Right lobe of liver (tissue), 6 donors: ENCODE results near the gene TAF11L12. TPM values are rescaled to one million over a fixed set of nuclear protein-coding genes. Genes with fewer than 3 reads are reported as not detected.
"Not testable (repeated sequence)": the region's sequence is repeated elsewhere in the genome, so short reads cannot be mapped to it uniquely, and the experiment has no call there.

Source experiments
- ATAC-seq, 4 donors: fragments of 200-7000 bp; cut with Tn5 transposase; one replicate each; pipeline ENCODE4 v1.9.1; 2020; ENCODE audit warnings: mild to moderate bottlenecking in 4 of 4, moderate library complexity in 4 of 4
- DNase-seq, 3 donors: peaks; one replicate each; pipeline ENCODE4 v3.0.0-alpha.2; 2020
- H3K27ac ChIP-seq, 3 donors: fragments of 200-600 bp; one replicate each; pipeline ENCODE4 v1.8.0; 2022
- H3K27me3 ChIP-seq, 2 donors: fragments of 200-600 bp; one replicate each; pipeline ENCODE4 v1.8.0; 2022
- H3K36me3 ChIP-seq, 4 donors: fragments of 200-600 bp; sonication (generic) in 1 of 4; one replicate each; pipeline versions ENCODE4 v1.5.1 to v1.8.0; 2017 to 2022; ENCODE audit warnings: control low read depth in 1 of 4
- H3K4me1 ChIP-seq, 4 donors: fragments of 200-600 bp; sonication (generic) in 1 of 4; one replicate each; pipeline versions ENCODE4 v1.5.1 to v1.8.0; 2017 to 2022; ENCODE audit warnings: control low read depth in 1 of 4
- H3K4me3 ChIP-seq, 3 donors: fragments of 200-600 bp; one replicate each; pipeline ENCODE4 v1.8.0; 2022
- H3K9me3 ChIP-seq, 4 donors: fragments of 200-600 bp; sonication (generic) in 1 of 4; one replicate each; pipeline versions ENCODE4 v1.5.1 to v1.8.0; 2017 to 2022; ENCODE audit warnings: control low read depth in 1 of 4
- POLR2A ChIP-seq: fragments of 450-650 bp; IDR thresholded peaks from one replicate; pipeline ENCODE4 v1.6.1; 2017; ENCODE audit warnings: antibody characterized with exemption, mild to moderate bottlenecking
- WGBS: methylation state at CpG from one replicate; pipeline ENCODE4 v1.1.6; 2018; ENCODE audit warnings: low coverage, low lambda C conversion rate; ENCODE audit not compliant: insufficient coverage; ENCODE audit errors: missing lambda C conversion rate; 5-methylcytosine and 5-hydroxymethylcytosine counted together
- intact Hi-C, 2 donors: fragments of 100-400 bp; cut with DNase I; formaldehyde crosslinking; loops; one replicate each; pipeline versions ENCODE4 v1.11.2 to v1.14.1; 2022
- long read RNA-seq: library from polyadenylated mRNA; unstranded; transcript quantifications from one replicate; pipeline ENCODE4 v2.0.0, GENCODE V29; 2019
- total RNA-seq, 6 experiments: library from RNA; depleted of rRNA in 2 of 6; stranded (reverse); fragments of >200 nt in 2 of 6; fragmentation: NEBNext Ultra II Directional in 3 of 6; extraction: Animal tissue kit (Norgen Biotek cat#: 25700) in 3 of 6; gene quantifications; one replicate each; pipeline versions ENCODE4 v1.1.0 to v1.2.4, GENCODE V29; 2016 to 2023
- TF ChIP-seq, protein P1 (sequence below), 4 donors: fragments of 200-600 bp in 3 of 4; fragments of 450-650 bp in 1 of 4; IDR thresholded peaks; one replicate each; pipeline versions ENCODE4 v1.5.1 to v1.8.0; 2016 to 2022; ENCODE audit warnings: antibody characterized with exemption in 4 of 4, mild to moderate bottlenecking in 2 of 4
- donor health status: DM: no; HTN: yes; CAD: no.
- donor health status: DM: no; HTN: no; CAD: no.
- donor health status: DM: no; HTN: no; CAD: no.
- donor health status: DM: no; HTN: yes; CAD: no.
- donor health status: DM: no; HTN: yes; CAD: no.

TAF11L12 gene
- total RNA-seq: not detected
- long read RNA-seq: 0 reads

- H3K27me3 ChIP-seq, H3K4me1 ChIP-seq, H3K9me3 ChIP-seq, ATAC-seq, H3K36me3 ChIP-seq, H3K4me3 ChIP-seq, H3K27ac ChIP-seq, intact Hi-C loops, DNase-seq: not testable (repeated sequence)
- 14% methylated on average over 1 of the region's 2 CpGs for WGBS
These were observed at the start of gene TAF11L12 for GRCh38 chr5:17610092-17610491. TSS of gene TAF11L12 (plus strand) at chr5:17610392.

GRCh38 chr5:17585658-17586057 lies 24.5 kb upstream of the TAF11L12 start, which contains the start of gene TAF11L7:
TSS of gene TAF11L7 (minus strand) at chr5:17585758.
- ATAC-seq: not testable (repeated sequence)

GRCh38 chr5:17590860-17591259 lies 19.3 kb upstream of the TAF11L12 start, which contains the start of gene TAF11L8:
TSS of gene TAF11L8 (minus strand) at chr5:17590960.
- ATAC-seq, intact Hi-C loops, H3K27ac ChIP-seq: not testable (repeated sequence)

More at GRCh38 chr5:17585658-17586057, 24.5 kb upstream of the TAF11L12 start, which contains the start of gene TAF11L7:
- H3K4me1 ChIP-seq, DNase-seq, H3K27me3 ChIP-seq, H3K27ac ChIP-seq, H3K9me3 ChIP-seq, intact Hi-C loops, H3K4me3 ChIP-seq, H3K36me3 ChIP-seq: not testable (repeated sequence)
- no CpG with 5 or more reads among the region's 16 CpGs for WGBS

GRCh38 chr5:17594255-17594654 lies 15.9 kb upstream of the TAF11L12 start, which contains the start of gene TAF11L9:
TSS of gene TAF11L9 (minus strand) at chr5:17594394.
- not testable (repeated sequence) for H3K9me3 ChIP-seq
- 86% methylated on average over 10 of the region's 15 CpGs for WGBS

More at GRCh38 chr5:17590860-17591259, 19.3 kb upstream of the TAF11L12 start, which contains the start of gene TAF11L8:
- DNase-seq, H3K4me3 ChIP-seq, H3K27me3 ChIP-seq, H3K9me3 ChIP-seq, H3K36me3 ChIP-seq, H3K4me1 ChIP-seq: not testable (repeated sequence)
- no CpG with 5 or more reads among the region's 16 CpGs for WGBS

GRCh38 chr5:17597728-17598127 lies 12.5 kb upstream of the TAF11L12 start, which contains the start of gene TAF11L10:
TSS of gene TAF11L10 (minus strand) at chr5:17597828.
- no CpG with 5 or more reads among the region's 15 CpGs for WGBS
- H3K27ac ChIP-seq, H3K4me3 ChIP-seq, intact Hi-C loops, H3K27me3 ChIP-seq, H3K4me1 ChIP-seq, ATAC-seq, H3K36me3 ChIP-seq, H3K9me3 ChIP-seq, DNase-seq: not testable (repeated sequence)

More at GRCh38 chr5:17594255-17594654, 15.9 kb upstream of the TAF11L12 start, which contains the start of gene TAF11L9:
- intact Hi-C loops, H3K4me1 ChIP-seq, H3K27ac ChIP-seq, H3K27me3 ChIP-seq, H3K4me3 ChIP-seq, ATAC-seq, H3K36me3 ChIP-seq, DNase-seq: not testable (repeated sequence)

DNA sequence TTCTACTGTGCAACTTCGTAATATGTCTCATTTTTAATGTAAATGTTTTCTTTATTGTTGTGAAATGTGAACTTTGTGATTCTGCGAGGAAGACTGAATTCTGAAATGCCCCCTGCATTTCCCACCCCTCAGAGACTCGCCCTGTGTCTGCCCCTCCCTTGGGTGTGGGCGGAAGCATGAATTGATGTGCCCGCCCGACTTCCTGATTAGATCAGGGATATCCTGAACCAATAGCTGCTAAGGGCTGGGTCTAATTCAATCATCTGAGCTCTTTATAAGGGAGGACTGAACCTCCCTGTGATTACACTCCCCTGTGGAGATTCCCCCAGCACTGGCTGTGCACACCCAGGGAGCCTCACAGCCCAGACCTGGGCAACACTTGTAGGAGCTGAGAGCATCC lies 6.3 kb upstream of the TAF11L12 start, which contains the start of gene TAF11L11:
TAF11L11 (plus strand) TSS at position 304 of the 400 bp plus-strand sequence.
- WGBS: 35% methylated on average over 4 of the region's 6 CpGs
- H3K27ac ChIP-seq, H3K4me1 ChIP-seq, DNase-seq, intact Hi-C loops, ATAC-seq, H3K9me3 ChIP-seq, H3K36me3 ChIP-seq, H3K4me3 ChIP-seq, H3K27me3 ChIP-seq: not testable (repeated sequence)

- no peak overlapping the region for H3K4me3 ChIP-seq
- H3K27ac ChIP-seq: no peak overlapping the region
- DNase-seq (no peak), ATAC-seq (no peak)
- no peaks in the 10 kb centered on the region for H3K27me3 ChIP-seq
- no peaks in the 10 kb centered on the region for H3K4me1 ChIP-seq
- no peaks in the 10 kb centered on the region for H3K36me3 ChIP-seq
- TF ChIP-seq, protein P1, sequence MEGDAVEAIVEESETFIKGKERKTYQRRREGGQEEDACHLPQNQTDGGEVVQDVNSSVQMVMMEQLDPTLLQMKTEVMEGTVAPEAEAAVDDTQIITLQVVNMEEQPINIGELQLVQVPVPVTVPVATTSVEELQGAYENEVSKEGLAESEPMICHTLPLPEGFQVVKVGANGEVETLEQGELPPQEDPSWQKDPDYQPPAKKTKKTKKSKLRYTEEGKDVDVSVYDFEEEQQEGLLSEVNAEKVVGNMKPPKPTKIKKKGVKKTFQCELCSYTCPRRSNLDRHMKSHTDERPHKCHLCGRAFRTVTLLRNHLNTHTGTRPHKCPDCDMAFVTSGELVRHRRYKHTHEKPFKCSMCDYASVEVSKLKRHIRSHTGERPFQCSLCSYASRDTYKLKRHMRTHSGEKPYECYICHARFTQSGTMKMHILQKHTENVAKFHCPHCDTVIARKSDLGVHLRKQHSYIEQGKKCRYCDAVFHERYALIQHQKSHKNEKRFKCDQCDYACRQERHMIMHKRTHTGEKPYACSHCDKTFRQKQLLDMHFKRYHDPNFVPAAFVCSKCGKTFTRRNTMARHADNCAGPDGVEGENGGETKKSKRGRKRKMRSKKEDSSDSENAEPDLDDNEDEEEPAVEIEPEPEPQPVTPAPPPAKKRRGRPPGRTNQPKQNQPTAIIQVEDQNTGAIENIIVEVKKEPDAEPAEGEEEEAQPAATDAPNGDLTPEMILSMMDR (IDR thresholded peaks at IDR 0.05): no peak
- TF ChIP-seq POLR2A: no peak
- H3K9me3 ChIP-seq: no peaks in the 10 kb centered on the region
- WGBS: no CpG with 5 or more reads among the region's 14 CpGs
- intact Hi-C loops: no loop called here
These were observed 5.2 kb upstream of the TAF11L12 start for GRCh38 chr5:17604951-17605350.

DNA sequence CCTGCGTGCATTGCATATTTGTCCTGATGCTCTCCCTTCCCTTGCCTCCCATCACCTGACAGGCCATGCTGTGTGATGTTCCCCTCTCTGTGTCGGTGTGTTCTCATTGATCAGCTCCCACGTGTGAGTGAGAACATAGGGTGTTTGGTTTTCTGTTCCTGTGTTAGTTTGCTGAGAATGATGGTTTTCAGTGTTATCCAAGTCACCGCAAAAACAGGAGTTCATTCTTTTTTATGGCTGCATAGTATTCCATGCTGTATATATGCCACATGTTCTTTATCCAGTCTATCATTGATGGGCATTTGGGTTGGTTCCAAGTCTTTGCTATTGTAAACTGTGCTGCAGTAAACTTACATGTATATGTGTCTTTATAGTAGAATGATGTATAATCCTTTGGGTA lies 2.7 kb upstream of the TAF11L12 start:
- H3K4me3 ChIP-seq, ATAC-seq, DNase-seq, H3K27ac ChIP-seq, H3K27me3 ChIP-seq, H3K36me3 ChIP-seq, H3K4me1 ChIP-seq, H3K9me3 ChIP-seq, intact Hi-C loops: not testable (repeated sequence)
- WGBS: 80% methylated on average over 2 of the region's 4 CpGs
